Activated T-cell treated with anti-CD3 and anti-CD28 coated beads for 24 hours (primary cell): ENCODE measurements around the gene ARAF.
A peak's percentile ranks its signal among the peaks of the same experiment; 100 is the strongest.

Experiments used
- DNase-seq: peaks from one replicate; pipeline ENCODE4 v3.0.0-alpha.2; 2020; ENCODE audit warnings: low read depth

ARAF gene

GRCh38 chrX:47564438-47565085 lies 3.6 kb downstream of the ARAF start:
- no peak for DNase-seq

GRCh38 chrX:47566841-47567240 lies 5.8 kb downstream of the ARAF start:
- DNase-seq: no peak

- no peak for DNase-seq
Measured at GRCh38 chrX:47568656-47569295, 7.8 kb downstream of the ARAF start.

GRCh38 chrX:47570794-47571193 lies 9.8 kb downstream of the ARAF start:
- DNase-seq: no peak

- no peak for DNase-seq
Measured at GRCh38 chrX:47571215-47571614, 10.2 kb downstream of the ARAF start.

- no peak for DNase-seq
Measured at GRCh38 chrX:47571896-47572295, 10.9 kb downstream of the ARAF start.

GRCh38 chrX:47572773-47573340 lies 11.9 kb downstream of the ARAF start:
- DNase-seq: no peak

- no peak for DNase-seq
Measured at GRCh38 chrX:47573341-47574075, 12.5 kb downstream of the ARAF start.

GRCh38 chrX:47574076-47574546 lies 13.1 kb downstream of the ARAF start:
- DNase-seq: no peak

GRCh38 chrX:47574547-47575301 lies 13.7 kb downstream of the ARAF start:
- DNase-seq: no peak

GRCh38 chrX:47576021-47576898 lies 15.3 kb downstream of the ARAF start:
- no peak for DNase-seq

- DNase-seq: no peak
Measured at GRCh38 chrX:47577424-47577823, 16.4 kb downstream of the ARAF start.

- no peak for DNase-seq
Measured at GRCh38 chrX:47577901-47578300, 16.9 kb downstream of the ARAF start.

GRCh38 chrX:47578692-47579091 lies 17.7 kb downstream of the ARAF start:
- DNase-seq: no peak

GRCh38 chrX:47579537-47579936 lies 18.5 kb downstream of the ARAF start:
- no peak for DNase-seq

GRCh38 chrX:47581731-47582647 lies 21.0 kb downstream of the ARAF start, which contains the start of gene TIMP1:
Gene TIMP1 (plus strand): TSS chrX:47582436. CDS start chrX:47583416, 980 bp downstream.
- DNase-seq: peak; percentile 69

- no peak for DNase-seq
Measured at GRCh38 chrX:47583240-47583861, 22.3 kb downstream of the ARAF start.

- no peak for DNase-seq
Measured at GRCh38 chrX:47584714-47585113, 23.7 kb downstream of the ARAF start.

- DNase-seq: no peak
Measured at GRCh38 chrX:47585273-47585672, 24.3 kb downstream of the ARAF start.
